Panc1 (cell line): Measurements from ENCODE around the gene ZNF440. TPM values are rescaled to one million over a fixed set of nuclear protein-coding genes. Genes with fewer than 3 reads are reported as not detected.
"Not testable (repeated sequence)": the region's sequence is repeated elsewhere in the genome, so short reads cannot be mapped to it uniquely, and the experiment has no call there.

ENCODE experiments used
- ATAC-seq: fragments of 200-7000 bp; cut with Tn5 transposase; 2 replicates; pipeline ENCODE4 v1.9.1; 2020; ENCODE audit warnings: mild to moderate bottlenecking, moderate library complexity
- BruUV-seq: library from RNA; stranded (reverse); fragments of 400-500 nt; replicated peaks from 2 replicates; lab custom pipeline; 2021; lab: Mats Ljungman, UMichigan
- CTCF ChIA-PET: fragments of 300-600 bp; sonication (Branson Sonifier 250); formaldehyde crosslinking; loops from one replicate; lab custom pipeline; 2022; ENCODE audit warnings: antibody characterized with exemption; lab: Charles Lee
- POLR2A ChIA-PET: fragments of 300-600 bp; sonication (Branson Sonifier 250); formaldehyde crosslinking; loops from one replicate; lab custom pipeline; 2022; ENCODE audit warnings: antibody characterized with exemption; lab: Charles Lee
- DNase-seq: peaks from one replicate; pipeline ENCODE4 v3.0.0-alpha.2; 2010; ENCODE audit warnings: low read depth, low spot score
- H3K27ac ChIP-seq: 2 replicates; pipeline ENCODE4 v1.5.1; 2011; ENCODE audit warnings: mild to moderate bottlenecking, low read length, inconsistent platforms
- H3K27me3 ChIP-seq: fragments of 200-500 bp; sonication (Bioruptor generic); 2 replicates; pipeline ENCODE4 v1.6.0; 2014; ENCODE audit warnings: low read length, inconsistent platforms; ENCODE audit not compliant: control insufficient read depth, insufficient read depth
- H3K36me3 ChIP-seq: fragments of 200-500 bp; sonication (Bioruptor generic); 2 replicates; pipeline ENCODE4 v1.5.1; 2014; ENCODE audit warnings: inconsistent platforms, mild to moderate bottlenecking, low read length, moderate library complexity; ENCODE audit not compliant: control insufficient read depth, insufficient read depth
- H3K4me1 ChIP-seq: 2 replicates; pipeline ENCODE4 v1.5.1; 2011; ENCODE audit warnings: inconsistent platforms, mild to moderate bottlenecking, low read length, moderate library complexity; ENCODE audit not compliant: control insufficient read depth, insufficient read depth
- H3K4me3 ChIP-seq, 2 experiments: 2 replicates each; pipeline ENCODE4 v1.5.1; 2011 to 2012; ENCODE audit warnings: low read depth in 2 of 2, low read length in 2 of 2, mild to moderate bottlenecking in 2 of 2, inconsistent platforms in 1 of 2, moderate library complexity in 1 of 2
- H3K9me3 ChIP-seq: fragments of 200-500 bp; sonication (Bioruptor generic); 2 replicates; pipeline ENCODE4 v1.5.1; 2014; ENCODE audit warnings: low read depth, mild to moderate bottlenecking, inconsistent platforms, low read length, moderate library complexity; ENCODE audit not compliant: control insufficient read depth, insufficient read depth
- POLR2AphosphoS5 ChIP-seq: IDR thresholded peaks from 2 replicates; pipeline ENCODE4 v1.6.1; 2012; ENCODE audit warnings: mild to moderate bottlenecking, low read depth, low read length, moderate library complexity
- SIN3A ChIP-seq: IDR thresholded peaks from 2 replicates; pipeline ENCODE4 v1.6.1; 2012; ENCODE audit warnings: low read depth, mild to moderate bottlenecking, low read length, moderate library complexity, borderline replicate concordance; ENCODE audit not compliant: insufficient read depth
- TCF7L2 ChIP-seq: IDR thresholded peaks from 2 replicates; pipeline ENCODE4 v1.6.1; 2011; ENCODE audit warnings: mild to moderate bottlenecking, low read depth, low read length, inconsistent platforms
- in situ Hi-C: cut with HindIII; loops from 2 replicates; pipeline ENCODE4 v1.10.0; 2016; ENCODE audit warnings: low sequenced_read_pairs, low pct_unique_long_range_greater_than_20kb
- intact Hi-C: fragments of 100-400 bp; cut with micrococcal nuclease; formaldehyde crosslinking; loops from one replicate; pipeline ENCODE4 v1.10.0; 2022; ENCODE audit not compliant: unreplicated experiment
- total RNA-seq: library from RNA; stranded (reverse); gene quantifications from one replicate; pipeline ENCODE4 v1.2.1, GENCODE V29; 2021; ENCODE audit not compliant: unreplicated experiment
- TF ChIP-seq, protein P1 (sequence below): fragments of 450-650 bp; IDR thresholded peaks from 2 replicates; pipeline ENCODE4 v1.5.1; 2017; ENCODE audit warnings: mild to moderate bottlenecking
- TF ChIP-seq, protein P2 (sequence below), 2 experiments: IDR thresholded peaks; 2 replicates each; pipeline ENCODE4 v1.6.1; 2011 to 2012; ENCODE audit warnings: low read depth in 2 of 2, control low read depth in 1 of 2, low read length in 1 of 2, mild to moderate bottlenecking in 1 of 2, moderate library complexity in 1 of 2; ENCODE audit not compliant: insufficient read depth in 1 of 2

Gene ZNF440
- total RNA-seq, 1 experiment from 2014 or later = 12.9 TPM

DNA sequence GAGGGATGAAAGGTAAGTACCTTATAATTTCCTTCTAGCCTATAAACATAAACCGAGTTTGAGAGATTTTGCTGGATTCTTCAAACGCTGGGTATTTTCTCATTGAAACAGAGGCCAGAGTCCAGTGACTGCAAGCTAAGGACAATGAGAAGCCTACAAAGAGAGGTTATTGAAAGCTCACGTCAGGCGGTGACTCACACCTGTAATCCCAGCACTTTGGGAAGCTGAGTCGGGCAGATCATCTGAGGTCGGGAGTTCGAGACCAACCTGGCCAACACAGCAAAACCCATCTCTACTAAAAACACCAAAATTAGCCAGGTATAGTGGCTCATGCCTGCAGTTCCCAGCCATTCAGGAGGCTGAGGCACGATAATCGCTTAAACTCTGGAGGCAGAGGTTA, 58.6 kb downstream of the ZNF440 start:
- no peak overlapping the region for H3K27ac ChIP-seq
- DNase-seq = no peak
- H3K4me1 ChIP-seq = no peaks in the 10 kb centered on the region
- intact Hi-C loops = no loop called here
- POLR2A ChIA-PET = no interaction called here
- H3K9me3 ChIP-seq = peaks cover 16% of the 10 kb centered on the region
- ATAC-seq = no peak
- CTCF ChIA-PET = no interaction called here
- in situ Hi-C loops = no loop called here
- no peak overlapping the region for H3K4me3 ChIP-seq
- BruUV-seq = no TSS peak
- H3K27me3 ChIP-seq = no peaks in the 10 kb centered on the region
- H3K36me3 ChIP-seq = no peaks in the 10 kb centered on the region
- TF ChIP-seq POLR2AphosphoS5 = no peak
- TF ChIP-seq, protein P1, sequence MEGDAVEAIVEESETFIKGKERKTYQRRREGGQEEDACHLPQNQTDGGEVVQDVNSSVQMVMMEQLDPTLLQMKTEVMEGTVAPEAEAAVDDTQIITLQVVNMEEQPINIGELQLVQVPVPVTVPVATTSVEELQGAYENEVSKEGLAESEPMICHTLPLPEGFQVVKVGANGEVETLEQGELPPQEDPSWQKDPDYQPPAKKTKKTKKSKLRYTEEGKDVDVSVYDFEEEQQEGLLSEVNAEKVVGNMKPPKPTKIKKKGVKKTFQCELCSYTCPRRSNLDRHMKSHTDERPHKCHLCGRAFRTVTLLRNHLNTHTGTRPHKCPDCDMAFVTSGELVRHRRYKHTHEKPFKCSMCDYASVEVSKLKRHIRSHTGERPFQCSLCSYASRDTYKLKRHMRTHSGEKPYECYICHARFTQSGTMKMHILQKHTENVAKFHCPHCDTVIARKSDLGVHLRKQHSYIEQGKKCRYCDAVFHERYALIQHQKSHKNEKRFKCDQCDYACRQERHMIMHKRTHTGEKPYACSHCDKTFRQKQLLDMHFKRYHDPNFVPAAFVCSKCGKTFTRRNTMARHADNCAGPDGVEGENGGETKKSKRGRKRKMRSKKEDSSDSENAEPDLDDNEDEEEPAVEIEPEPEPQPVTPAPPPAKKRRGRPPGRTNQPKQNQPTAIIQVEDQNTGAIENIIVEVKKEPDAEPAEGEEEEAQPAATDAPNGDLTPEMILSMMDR = no peak
- TF ChIP-seq TCF7L2 = no peak
- no peak for TF ChIP-seq SIN3A

DNA sequence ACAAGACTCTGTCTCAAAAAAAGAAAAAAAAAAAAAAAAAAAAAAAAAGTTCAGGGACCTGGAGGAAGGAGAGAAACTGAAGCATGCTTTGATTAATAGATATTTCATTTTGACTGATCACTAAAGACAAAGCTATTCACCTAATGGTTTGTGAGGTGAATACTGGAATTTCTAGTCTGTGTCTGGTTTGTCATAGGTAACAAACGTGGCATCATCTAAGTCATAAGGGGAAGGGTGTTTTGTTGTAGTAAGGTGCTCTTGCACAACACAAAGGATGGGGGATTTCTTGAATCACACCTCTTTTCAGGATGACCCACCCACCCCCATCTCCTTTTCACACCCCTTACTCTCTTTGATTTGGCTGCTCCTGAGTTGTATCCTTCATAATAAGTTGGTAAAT, 59.7 kb downstream of the ZNF440 start:
- Histone ChIP-seq H3K9me3 (peaks cover 5% of the 10 kb centered on the region; the same call in 1 of the 2 replicates), H3K4me1 (no peaks in the 10 kb centered on the region), H3K36me3 (no peaks in the 10 kb centered on the region), H3K4me3 (no peak overlapping the region), H3K27ac (no peak overlapping the region), H3K27me3 (no peaks in the 10 kb centered on the region)
- no peak for TF ChIP-seq TCF7L2
- TF ChIP-seq, protein P2, sequence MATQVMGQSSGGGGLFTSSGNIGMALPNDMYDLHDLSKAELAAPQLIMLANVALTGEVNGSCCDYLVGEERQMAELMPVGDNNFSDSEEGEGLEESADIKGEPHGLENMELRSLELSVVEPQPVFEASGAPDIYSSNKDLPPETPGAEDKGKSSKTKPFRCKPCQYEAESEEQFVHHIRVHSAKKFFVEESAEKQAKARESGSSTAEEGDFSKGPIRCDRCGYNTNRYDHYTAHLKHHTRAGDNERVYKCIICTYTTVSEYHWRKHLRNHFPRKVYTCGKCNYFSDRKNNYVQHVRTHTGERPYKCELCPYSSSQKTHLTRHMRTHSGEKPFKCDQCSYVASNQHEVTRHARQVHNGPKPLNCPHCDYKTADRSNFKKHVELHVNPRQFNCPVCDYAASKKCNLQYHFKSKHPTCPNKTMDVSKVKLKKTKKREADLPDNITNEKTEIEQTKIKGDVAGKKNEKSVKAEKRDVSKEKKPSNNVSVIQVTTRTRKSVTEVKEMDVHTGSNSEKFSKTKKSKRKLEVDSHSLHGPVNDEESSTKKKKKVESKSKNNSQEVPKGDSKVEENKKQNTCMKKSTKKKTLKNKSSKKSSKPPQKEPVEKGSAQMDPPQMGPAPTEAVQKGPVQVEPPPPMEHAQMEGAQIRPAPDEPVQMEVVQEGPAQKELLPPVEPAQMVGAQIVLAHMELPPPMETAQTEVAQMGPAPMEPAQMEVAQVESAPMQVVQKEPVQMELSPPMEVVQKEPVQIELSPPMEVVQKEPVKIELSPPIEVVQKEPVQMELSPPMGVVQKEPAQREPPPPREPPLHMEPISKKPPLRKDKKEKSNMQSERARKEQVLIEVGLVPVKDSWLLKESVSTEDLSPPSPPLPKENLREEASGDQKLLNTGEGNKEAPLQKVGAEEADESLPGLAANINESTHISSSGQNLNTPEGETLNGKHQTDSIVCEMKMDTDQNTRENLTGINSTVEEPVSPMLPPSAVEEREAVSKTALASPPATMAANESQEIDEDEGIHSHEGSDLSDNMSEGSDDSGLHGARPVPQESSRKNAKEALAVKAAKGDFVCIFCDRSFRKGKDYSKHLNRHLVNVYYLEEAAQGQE (IDR thresholded peaks at IDR 0.05; ENCODE audit: insufficient read depth in 1 of 2, low read depth in 2 of 2, low read length in 1 of 2) = no peak
- no peak for TF ChIP-seq SIN3A
- TF ChIP-seq, protein P1 = no peak
- TF ChIP-seq POLR2AphosphoS5 = no peak
- BruUV-seq = no TSS peak
- ChIA-PET POLR2A (no interaction called here), CTCF (no interaction called here)
- no peak for ATAC-seq
- intact Hi-C loops = no loop called here
- in situ Hi-C loops = no loop called here
- no peak for DNase-seq

DNA sequence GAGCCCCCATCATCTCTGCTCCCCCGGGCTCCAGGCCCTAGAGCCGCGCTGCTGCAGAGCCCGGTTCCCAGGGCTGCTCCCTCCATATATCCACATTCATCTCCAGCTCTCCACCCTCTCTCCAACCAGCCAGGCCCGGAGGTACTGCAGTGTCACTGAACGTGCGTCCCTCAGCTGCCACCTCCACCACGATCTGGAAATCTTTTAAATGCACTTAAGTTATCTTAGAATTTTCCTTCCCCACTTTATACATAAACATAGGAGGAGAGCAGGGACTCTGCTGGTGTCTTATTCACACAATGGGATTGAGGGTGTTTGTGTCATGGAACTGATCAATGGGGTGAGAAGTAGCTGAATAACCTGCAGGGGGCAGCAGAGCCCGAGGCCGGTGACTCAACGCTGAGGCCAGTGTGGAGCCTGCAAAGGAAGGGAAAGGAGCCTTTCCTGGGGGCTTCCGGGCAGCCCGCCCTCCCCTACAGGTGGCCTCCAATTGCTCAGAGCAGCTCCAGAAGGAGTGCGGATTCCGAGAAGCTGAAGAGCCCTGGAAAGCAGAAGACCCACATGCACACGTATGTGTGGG, 65.7 kb downstream of the ZNF440 start:
- H3K4me3 ChIP-seq, H3K27me3 ChIP-seq, CTCF ChIA-PET, BruUV-seq, H3K27ac ChIP-seq, H3K9me3 ChIP-seq, H3K4me1 ChIP-seq, DNase-seq, POLR2A ChIA-PET, in situ Hi-C loops, ATAC-seq, intact Hi-C loops, H3K36me3 ChIP-seq: not testable (repeated sequence)
